Gastrocnemius medialis (tissue), 4 donors: Measurements from ENCODE around the gene RAB23. TPM values are rescaled to one million over a fixed set of nuclear protein-coding genes. Genes with fewer than 3 reads are reported as not detected.
A peak's percentile ranks its signal among the peaks of the same experiment; 100 is the strongest.

Experiments
- ATAC-seq, 2 donors: fragments of 150-250 bp; one replicate each; pipeline ENCODE4 v1.9.1; 2016
- DNase-seq, 2 donors: peaks; one replicate each; pipeline ENCODE4 v3.0.0-alpha.2; 2019
- H3K27ac ChIP-seq, 4 donors: fragments of 200-600 bp; sonication (generic); 1 replicate in 1 of 4; 2 replicates in 3 of 4; pipeline ENCODE4 v1.5.1; 2016 to 2018; ENCODE audit warnings: mild to moderate bottlenecking in 2 of 4, moderate library complexity in 1 of 4
- H3K27me3 ChIP-seq, 3 donors: fragments of 200-600 bp; sonication (generic) in 2 of 3; 1 replicate in 1 of 3; 2 replicates in 2 of 3; pipeline versions ENCODE4 v1.5.1 to v1.6.0; 2016 to 2019; ENCODE audit warnings: mild to moderate bottlenecking in 1 of 3, moderate library complexity in 1 of 3
- H3K36me3 ChIP-seq, 2 donors: fragments of 200-600 bp; sonication (generic) in 1 of 2; one replicate each; pipeline ENCODE4 v1.5.1; 2017 to 2018
- H3K4me1 ChIP-seq, 2 donors: fragments of 200-600 bp; sonication (generic) in 1 of 2; one replicate each; pipeline ENCODE4 v1.5.1; 2016 to 2017; ENCODE audit warnings: mild to moderate bottlenecking in 2 of 2
- H3K4me3 ChIP-seq, 4 donors: fragments of 200-600 bp; sonication (generic) in 3 of 4; 1 replicate in 1 of 4; 2 replicates in 3 of 4; pipeline ENCODE4 v1.5.1; 2016 to 2019; ENCODE audit warnings: mild to moderate bottlenecking in 2 of 4
- H3K9me3 ChIP-seq, 3 donors: fragments of 200-600 bp; sonication (generic) in 2 of 3; 1 replicate in 1 of 3; 2 replicates in 2 of 3; pipeline ENCODE4 v1.5.1; 2016 to 2019
- CTCF ChIP-seq, 5 experiments: fragments of 450-650 bp in 3 of 5; fragments of 200-600 bp in 2 of 5; sonication (generic) in 2 of 5; IDR thresholded peaks in 4 of 5; conservative IDR thresholded peaks in 1 of 5; 1 replicate in 4 of 5; 2 replicates in 1 of 5; pipeline ENCODE4 v1.5.1; 2016 to 2019; ENCODE audit warnings: antibody characterized with exemption in 5 of 5, mild to moderate bottlenecking in 3 of 5, moderate library complexity in 3 of 5
- POLR2A ChIP-seq, 2 donors: fragments of 450-650 bp; IDR thresholded peaks; one replicate each; pipeline ENCODE4 v1.6.1; 2017; ENCODE audit warnings: antibody characterized with exemption in 2 of 2, mild to moderate bottlenecking in 2 of 2, moderate library complexity in 2 of 2
- in situ Hi-C, 4 donors: fragments of 200-750 bp; cut with MboI; loops; one replicate each; pipeline versions ENCODE4 v1.15.0 to v1.8.0; 2017; ENCODE audit warnings: low sequenced_read_pairs in 4 of 4
- intact Hi-C: fragments of 100-400 bp; cut with DNase I; formaldehyde crosslinking; loops from one replicate; pipeline ENCODE4 v1.15.1; 2023; ENCODE audit warnings: low total_unique reads
- total RNA-seq, 4 donors: library from RNA; depleted of rRNA; stranded (reverse); fragments of >200 nt; gene quantifications; one replicate each; pipeline versions ENCODE4 v1.1.0 to v1.2.3, GENCODE V29; 2016

The RAB23 gene
- total RNA-seq, 4 donors from 2014 or later: 8.7 to 18.5 (median 11.6) TPM

GRCh38 chr6:57177545-57178265 lies 44.4 kb downstream of the RAB23 start:
- peaks cover 70 to 78% of the 10 kb centered on the region in 2 donors for H3K4me1 ChIP-seq

GRCh38 chr6:57174511-57174907 lies 47.6 kb downstream of the RAB23 start:
- H3K4me1 ChIP-seq: peaks cover 58 to 59% of the 10 kb centered on the region in 2 donors
- peak overlapping the region; percentile 90 to 95 (median 92) for H3K27ac ChIP-seq
- no peaks in the 10 kb centered on the region for H3K36me3 ChIP-seq
- DNase-seq (no peak), ATAC-seq (no peak)
- TF ChIP-seq POLR2A (IDR thresholded peaks at IDR 0.05): no peak
- no peak for TF ChIP-seq CTCF (IDR thresholded peaks at IDR 0.05 in 4 of 5, conservative IDR thresholded peaks at IDR 0.05 in 1 of 5)
- intact Hi-C loops: loop anchor here (5.0 to 10.0 kb wide), 3 partner anchors 82 to 480 kb away; partner anchors contain the start of gene ZNF451
- H3K9me3 ChIP-seq: no peaks in the 10 kb centered on the region
- H3K27me3 ChIP-seq: no peaks in the 10 kb centered on the region
- H3K4me3 ChIP-seq: peak overlapping the region; percentile 79 to 88 (median 82)
- in situ Hi-C loops: loop anchor here in 1 of 4 donors (5.0 kb wide), 1 partner anchor 143 kb away; the partner anchor contains the start of gene PRIM2

More at GRCh38 chr6:57177545-57178265, 44.4 kb downstream of the RAB23 start:
- in situ Hi-C loops (loop anchor here in 2 of 4 donors (25.0 kb wide), 2 partner anchors 135 to 540 kb away; partner anchors contain the start of genes DST (in 1 of the 2) and PRIM2 (in 1 of the 2)), intact Hi-C loops (loop anchor here (5.0 to 10.0 kb wide), 2 partner anchors 335 to 483 kb away; no protein-coding TSS in a partner anchor)
- peaks cover 0 to 1% of the 10 kb centered on the region in 2 donors for H3K36me3 ChIP-seq
- peak overlapping the region; percentile 65 to 95 (median 86) for H3K27ac ChIP-seq
- no peaks in the 10 kb centered on the region for H3K27me3 ChIP-seq
- TF ChIP-seq CTCF (IDR thresholded peaks at IDR 0.05 in 4 of 5, conservative IDR thresholded peaks at IDR 0.05 in 1 of 5) (no peak), POLR2A (IDR thresholded peaks at IDR 0.05) (no peak)
- peak; percentile 64 to 68 for ATAC-seq
- peak; percentile 27 to 65 for DNase-seq
- H3K4me3 ChIP-seq: peak overlapping the region; percentile 33 to 43 (median 34)
- H3K9me3 ChIP-seq: no peaks in the 10 kb centered on the region

- no peaks in the 10 kb centered on the region for H3K27me3 ChIP-seq
- TF ChIP-seq POLR2A (IDR thresholded peaks at IDR 0.05) (no peak), CTCF (IDR thresholded peaks at IDR 0.05 in 4 of 5, conservative IDR thresholded peaks at IDR 0.05 in 1 of 5) (no peak)
- peak overlapping the region; percentile 90 to 95 (median 92) for H3K27ac ChIP-seq
- DNase-seq (no peak), ATAC-seq (peak in 1 of 2 donors; percentile 22)
- no peaks in the 10 kb centered on the region for H3K9me3 ChIP-seq
- in situ Hi-C loops (loop anchor here in 1 of 4 donors (5.0 kb wide), 1 partner anchor 143 kb away; the partner anchor contains the start of gene PRIM2), intact Hi-C loops (loop anchor here (2.0 to 10.0 kb wide), 4 partner anchors 82 to 479 kb away; partner anchors contain the start of genes PRIM2 and ZNF451)
- H3K4me3 ChIP-seq: peak overlapping the region; percentile 79 to 88 (median 82)
- H3K4me1 ChIP-seq: peaks cover 54 to 57% of the 10 kb centered on the region in 2 donors
- no peaks in the 10 kb centered on the region for H3K36me3 ChIP-seq
Observed at GRCh38 chr6:57173886-57174510, 48.1 kb downstream of the RAB23 start.

GRCh38 chr6:57173056-57173885 lies 48.8 kb downstream of the RAB23 start:
- H3K4me3 ChIP-seq: peak overlapping the region; percentile 79 to 88 (median 82)
- peak overlapping the region; percentile 90 to 95 (median 92) for H3K27ac ChIP-seq
- TF ChIP-seq CTCF (IDR thresholded peaks at IDR 0.05 in 4 of 5, conservative IDR thresholded peaks at IDR 0.05 in 1 of 5): no peak
- no peak for TF ChIP-seq POLR2A (IDR thresholded peaks at IDR 0.05)
- no peaks in the 10 kb centered on the region for H3K9me3 ChIP-seq
- in situ Hi-C loops (loop anchor here in 1 of 4 donors (5.0 kb wide), 1 partner anchor 144 kb away; the partner anchor contains the start of gene PRIM2), intact Hi-C loops (loop anchor here (2.0 to 10.0 kb wide), 4 partner anchors 81 to 478 kb away; partner anchors contain the start of genes PRIM2 and ZNF451)
- ATAC-seq (peak; percentile 27), DNase-seq (no peak)
- H3K36me3 ChIP-seq: no peaks in the 10 kb centered on the region
- peaks cover 47 to 50% of the 10 kb centered on the region in 2 donors for H3K4me1 ChIP-seq
- no peaks in the 10 kb centered on the region for H3K27me3 ChIP-seq
